Spleen (tissue), 7 donors: ENCODE measurements around the gene MPDU1.

Experiments
- CTCF ChIP-seq, 11 experiments: fragments of 200-600 bp in 7 of 11; fragments of 450-650 bp in 4 of 11; sonication (generic) in 4 of 11; IDR thresholded peaks in 8 of 11; conservative IDR thresholded peaks in 3 of 11; 1 replicate in 7 of 11; 2 replicates in 4 of 11; pipeline versions ENCODE4 v1.4.0 to v1.8.0; 2016 to 2021; ENCODE audit warnings: antibody characterized with exemption in 11 of 11, inconsistent platforms in 4 of 11, mild to moderate bottlenecking in 1 of 11
- POLR2A ChIP-seq, 3 donors: fragments of 450-650 bp; IDR thresholded peaks; one replicate each; pipeline ENCODE4 v1.5.1; 2017; ENCODE audit warnings: antibody characterized with exemption in 3 of 3, mild to moderate bottlenecking in 1 of 3
- POLR2AphosphoS5 ChIP-seq, 3 donors: sonication (generic); formaldehyde crosslinking; IDR thresholded peaks; one replicate each; pipeline ENCODE4 v1.5.1; 2017; ENCODE audit warnings: antibody characterized with exemption in 3 of 3
- donor health status: DM: no; HTN: no; CAD: no; lungs with moderate emphysema.
- donor health status: DM: no; HTN: no; CAD: no.
- donor health status: DM: no; HTN: no; CAD: no.

GRCh38 chr17:7572588-7573323, 10.9 kb upstream of the MPDU1 start:
- TF ChIP-seq CTCF (IDR thresholded peaks at IDR 0.05 in 8 of 11, conservative IDR thresholded peaks at IDR 0.05 in 3 of 11), result peak in 7 of 11 experiments; percentile 13 to 40 (median 22)
- TF ChIP-seq POLR2A (IDR thresholded peaks at IDR 0.05), result peak; percentile 96 to 98 (median 98)
- TF ChIP-seq POLR2AphosphoS5 (IDR thresholded peaks at IDR 0.05), result peak; percentile 99 to 100 (median 100)
